OCI-LY7 (cell line): ENCODE results near the gene HEG1. TPM values are rescaled to one million over a fixed set of nuclear protein-coding genes. Genes with fewer than 3 reads are reported as not detected.

Experiments used
- BruUV-seq: library from RNA; stranded (reverse); fragments of 400-500 nt; replicated peaks from 2 replicates; lab custom pipeline; 2021; lab: Mats Ljungman, UMichigan
- CTCF ChIA-PET: fragments of 300-600 bp; sonication (Branson Sonifier 250); formaldehyde crosslinking; loops from one replicate; lab custom pipeline; 2022; ENCODE audit warnings: antibody characterized with exemption; ENCODE audit not compliant: unreplicated experiment; lab: Charles Lee
- POLR2A ChIA-PET: fragments of 300-600 bp; sonication (Branson Sonifier 250); formaldehyde crosslinking; loops from one replicate; lab custom pipeline; 2022; ENCODE audit warnings: antibody characterized with exemption; lab: Charles Lee
- DNase-seq: peaks from one replicate; pipeline ENCODE4 v3.0.0-alpha.2; 2015; ENCODE audit warnings: low spot score
- H2AFZ ChIP-seq: fragments of 200-600 bp; sonication (generic), shearing (Covaris generic); 2 replicates; pipeline ENCODE4 v1.6.1; 2014; ENCODE audit warnings: mild to moderate bottlenecking, antibody characterized with exemption, low read length, moderate library complexity
- H3K27ac ChIP-seq: fragments of 200-600 bp; sonication (generic); 2 replicates; pipeline ENCODE4 v1.5.1; 2014; ENCODE audit warnings: mixed run types, low read depth, mild to moderate bottlenecking, moderate library complexity, low read length, inconsistent platforms; ENCODE audit not compliant: poor library complexity, severe bottlenecking
- H3K36me3 ChIP-seq: fragments of 200-600 bp; sonication (generic); 2 replicates; pipeline ENCODE4 v1.6.1; 2014; ENCODE audit warnings: mild to moderate bottlenecking, antibody characterized with exemption, low read length, moderate library complexity, mixed read lengths; ENCODE audit not compliant: insufficient read depth
- H3K4me1 ChIP-seq: fragments of 200-600 bp; sonication (generic); 2 replicates; pipeline ENCODE4 v1.5.1; 2014; ENCODE audit warnings: mild to moderate bottlenecking, low read length; ENCODE audit not compliant: insufficient read depth, poor library complexity, severe bottlenecking
- H3K4me2 ChIP-seq: fragments of 200-600 bp; sonication (generic); 2 replicates; pipeline ENCODE4 v1.6.1; 2014; ENCODE audit warnings: mild to moderate bottlenecking, low read length
- H3K4me3 ChIP-seq: fragments of 200-600 bp; sonication (generic); 2 replicates; pipeline ENCODE4 v1.5.1; 2014; ENCODE audit warnings: mild to moderate bottlenecking, low read depth, low read length; ENCODE audit not compliant: poor library complexity, severe bottlenecking
- H3K79me2 ChIP-seq: fragments of 200-600 bp; sonication (generic); 2 replicates; pipeline ENCODE4 v1.6.1; 2016; ENCODE audit warnings: low read depth, mild to moderate bottlenecking, low read length, moderate library complexity, mixed read lengths; ENCODE audit not compliant: insufficient read depth
- H3K9me2 ChIP-seq: fragments of 200-600 bp; sonication (generic); 2 replicates; pipeline ENCODE4 v1.6.1; 2016; ENCODE audit warnings: mild to moderate bottlenecking, low read length, mixed read lengths; ENCODE audit not compliant: insufficient read depth
- H3K9me3 ChIP-seq: fragments of 200-600 bp; sonication (generic); 2 replicates; pipeline ENCODE4 v1.6.1; 2014; ENCODE audit warnings: mild to moderate bottlenecking, mixed run types, low read length, mixed read lengths
- H4K20me1 ChIP-seq: fragments of 200-600 bp; sonication (generic); 2 replicates; pipeline ENCODE4 v1.6.1; 2014; ENCODE audit warnings: mild to moderate bottlenecking, antibody characterized with exemption, low read length, moderate library complexity, mixed read lengths; ENCODE audit not compliant: insufficient read depth
- CTCF ChIP-seq: fragments of 200-600 bp; sonication (generic); conservative IDR thresholded peaks from 2 replicates; pipeline ENCODE4 v1.5.1; 2014; ENCODE audit warnings: mild to moderate bottlenecking, antibody characterized with exemption, low read length, moderate library complexity, mixed read lengths
- EZH2phosphoT487 ChIP-seq: fragments of 200-600 bp; sonication (generic); IDR thresholded peaks from 2 replicates; pipeline ENCODE4 v1.6.1; 2018; ENCODE audit warnings: low read depth, borderline replicate concordance, mild to moderate bottlenecking, mixed run types, antibody characterized with exemption, low read length, moderate library complexity, mixed read lengths
- intact Hi-C: fragments of 100-400 bp; cut with micrococcal nuclease; formaldehyde crosslinking; loops from one replicate; pipeline ENCODE4 v1.10.0; 2022; ENCODE audit not compliant: unreplicated experiment
- total RNA-seq, 2 experiments: library from RNA; depleted of rRNA in 1 of 2; stranded (reverse); fragments of >200 nt in 1 of 2; shearing (Covaris generic) in 1 of 2; gene quantifications; 2 replicates each; pipeline ENCODE4 v1.2.3, GENCODE V29; 2014 to 2022

Gene HEG1
- total RNA-seq, 2 experiments from 2014 or later, result 2.4 to 6.0 TPM

GRCh38 chr3:125104639-125105038 is 48.8 kb upstream of the HEG1 start:
- Histone ChIP-seq H3K9me3 (no peaks in the 10 kb centered on the region), H3K79me2 (no peaks in the 10 kb centered on the region; the same call in 1 of the 2 replicates), H2AFZ (no peak overlapping the region), H3K4me3 (no peak overlapping the region), H4K20me1 (no peaks in the 10 kb centered on the region), H3K36me3 (no peaks in the 10 kb centered on the region), H3K4me2 (no peak overlapping the region), H3K9me2 (no peaks in the 10 kb centered on the region), H3K4me1 (peaks cover 6% of the 10 kb centered on the region), H3K27ac (no peak overlapping the region)
- TF ChIP-seq CTCF, result no peak
- no peak for TF ChIP-seq EZH2phosphoT487
- POLR2A ChIA-PET, result interaction anchor here (0.5 to 0.7 kb wide), 2 partner anchors 99 to 459 kb away, joined by 3 read pairs; no protein-coding TSS in a partner anchor
- BruUV-seq, result no TSS peak
- DNase-seq, result no peak
- intact Hi-C loops, result no loop called here
- CTCF ChIA-PET, result no interaction called here

GRCh38 chr3:125103406-125103805 is 47.6 kb upstream of the HEG1 start:
- Histone ChIP-seq H3K9me3 (no peaks in the 10 kb centered on the region), H3K9me2 (no peaks in the 10 kb centered on the region), H2AFZ (no peak overlapping the region), H3K36me3 (no peaks in the 10 kb centered on the region), H3K4me2 (no peak overlapping the region), H3K79me2 (no peaks in the 10 kb centered on the region; the same call in 1 of the 2 replicates), H4K20me1 (no peaks in the 10 kb centered on the region), H3K4me1 (peaks cover 1% of the 10 kb centered on the region), H3K4me3 (no peak overlapping the region), H3K27ac (no peak overlapping the region)
- TF ChIP-seq CTCF (no peak), EZH2phosphoT487 (no peak)
- DNase-seq, result no peak
- ChIA-PET POLR2A (interaction anchor here (1.0 kb wide), 1 partner anchor 10 kb away, joined by 3 read pairs; no protein-coding TSS in a partner anchor), CTCF (no interaction called here)
- intact Hi-C loops, result no loop called here
- BruUV-seq, result no TSS peak

- H3K27ac ChIP-seq, result no peak overlapping the region
- CTCF ChIA-PET, result no interaction called here
- no peaks in the 10 kb centered on the region for H3K9me3 ChIP-seq
- H3K4me2 ChIP-seq, result no peak overlapping the region
- H3K4me3 ChIP-seq, result no peak overlapping the region
- POLR2A ChIA-PET, result no interaction called here
- no TSS peak for BruUV-seq
- H3K36me3 ChIP-seq, result no peaks in the 10 kb centered on the region
- H2AFZ ChIP-seq, result no peak overlapping the region
- TF ChIP-seq CTCF, result no peak
- TF ChIP-seq EZH2phosphoT487, result no peak
- no peaks in the 10 kb centered on the region for H3K9me2 ChIP-seq
- no peak for DNase-seq
- H3K79me2 ChIP-seq, result no peaks in the 10 kb centered on the region; the same call in 1 of the 2 replicates
- intact Hi-C loops, result no loop called here
- no peaks in the 10 kb centered on the region for H3K4me1 ChIP-seq
- no peaks in the 10 kb centered on the region for H4K20me1 ChIP-seq
These were observed 46.7 kb upstream of the HEG1 start for GRCh38 chr3:125102470-125102869.
